COLO668 (cell line): ENCODE measurements around the gene PPM1L.

Experiments used
- DNase-seq: peaks from one replicate; lab custom pipeline; 2025; ENCODE audit not compliant: unreplicated experiment; lab: John Stamatoyannopoulos, UW

The PPM1L gene

DNA sequence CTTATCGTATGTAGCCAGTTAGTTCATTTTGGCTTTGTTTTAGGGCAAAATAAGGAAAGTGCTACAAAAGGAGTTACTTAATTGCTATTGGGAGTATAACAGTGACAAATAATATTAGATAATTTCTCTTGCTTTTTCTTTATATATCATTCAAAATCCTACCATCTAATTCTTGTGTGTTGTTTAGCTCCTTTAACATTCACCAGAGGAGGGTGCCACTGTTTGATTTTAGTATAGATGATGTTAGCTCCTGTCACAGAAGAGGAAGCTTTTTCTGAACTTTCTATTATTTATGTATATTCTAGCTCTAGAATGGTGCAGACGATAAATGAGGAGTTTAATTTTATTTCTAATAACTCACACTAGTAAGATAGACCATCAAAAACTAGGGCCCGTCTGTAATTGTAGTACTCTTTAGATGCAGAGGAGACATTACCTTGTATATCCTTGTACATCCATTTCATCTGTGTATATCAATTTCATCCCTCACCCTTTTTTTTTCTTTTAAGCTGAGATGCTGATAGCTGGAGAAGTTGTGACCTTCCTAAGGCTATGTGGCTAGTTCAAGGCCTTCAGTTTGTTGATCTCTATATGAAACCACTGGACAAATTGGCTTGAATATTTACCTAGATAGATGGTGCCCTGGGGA lies 3.0 kb downstream of the PPM1L start:
- DNase-seq = no peak

DNA sequence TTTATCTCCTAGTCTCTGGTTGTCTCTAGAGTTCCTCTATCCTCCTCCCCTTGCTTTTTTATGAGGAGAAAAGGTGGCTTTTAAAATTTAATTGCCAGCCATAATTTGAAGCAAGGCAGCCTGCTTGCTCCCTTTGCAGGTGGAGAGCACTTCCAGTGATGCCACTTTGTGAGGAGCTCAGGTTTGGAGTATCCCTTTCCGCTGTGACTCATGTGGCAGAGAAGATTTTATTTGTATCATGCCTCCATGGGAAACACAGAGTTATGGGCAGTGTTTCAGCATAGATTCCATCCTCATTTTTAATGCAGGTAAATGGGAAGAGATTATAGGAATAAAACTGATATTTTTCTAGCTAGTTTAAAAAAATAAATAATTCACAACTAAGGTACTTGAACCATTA lies 7.0 kb downstream of the PPM1L start:
- no peak for DNase-seq

DNA sequence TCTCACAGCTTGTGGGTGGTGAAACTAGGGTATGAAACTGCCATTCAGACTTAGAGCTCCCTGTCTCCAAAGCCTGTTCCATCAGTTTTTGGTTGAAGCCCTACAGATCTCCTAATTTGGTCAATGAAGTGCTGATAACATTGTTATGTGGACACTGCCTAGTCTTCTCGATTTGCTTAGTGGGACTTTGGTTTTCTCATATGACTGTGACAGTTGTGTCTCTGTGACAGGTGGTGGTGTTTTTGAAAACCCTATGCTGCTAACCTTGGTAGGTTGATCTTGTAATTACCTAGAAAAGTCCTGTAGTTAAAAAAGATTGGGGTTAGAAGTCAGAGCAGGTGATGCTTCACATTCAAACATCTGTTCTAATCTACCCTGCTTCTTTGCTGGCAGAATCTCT lies 9.2 kb downstream of the PPM1L start:
- DNase-seq = no peak

DNA sequence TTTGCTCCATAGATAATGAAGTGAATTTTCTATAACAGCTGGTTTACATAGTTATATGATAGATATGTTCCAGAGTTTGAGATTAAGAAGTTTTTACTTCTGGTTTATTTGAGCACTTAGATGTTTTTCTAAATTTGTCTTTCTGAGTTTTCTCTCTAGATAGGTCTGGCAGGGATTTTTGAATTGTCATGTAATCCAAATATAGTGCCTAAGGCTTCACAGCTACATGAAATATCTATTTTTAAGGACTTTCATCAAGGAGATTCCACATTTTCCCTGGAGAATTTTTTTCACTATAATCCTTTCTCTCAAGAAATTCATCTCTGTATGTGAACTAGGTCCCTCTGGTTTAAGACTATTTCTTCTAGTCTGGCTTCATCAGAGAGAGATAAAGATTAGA lies 12.0 kb downstream of the PPM1L start:
- DNase-seq = no peak

DNA sequence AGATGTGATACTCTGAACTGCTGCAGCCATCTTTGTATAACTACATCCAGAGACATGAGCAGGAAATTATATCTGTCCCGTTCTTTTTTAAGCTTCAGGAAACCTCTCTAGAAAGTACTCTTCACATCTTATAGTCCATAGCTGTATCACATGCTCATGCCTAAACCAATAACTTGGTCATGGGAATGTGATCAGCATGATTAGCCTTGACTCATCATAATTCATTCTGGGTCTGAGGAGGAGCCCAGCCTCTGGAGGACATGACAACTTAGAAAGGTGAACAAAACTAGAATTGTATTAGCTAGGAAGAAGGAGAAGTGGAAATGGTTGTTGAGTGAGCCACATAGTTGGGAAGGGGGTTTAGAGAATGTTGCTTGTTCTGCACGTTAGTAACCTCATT lies 12.9 kb downstream of the PPM1L start:
- DNase-seq = no peak

DNA sequence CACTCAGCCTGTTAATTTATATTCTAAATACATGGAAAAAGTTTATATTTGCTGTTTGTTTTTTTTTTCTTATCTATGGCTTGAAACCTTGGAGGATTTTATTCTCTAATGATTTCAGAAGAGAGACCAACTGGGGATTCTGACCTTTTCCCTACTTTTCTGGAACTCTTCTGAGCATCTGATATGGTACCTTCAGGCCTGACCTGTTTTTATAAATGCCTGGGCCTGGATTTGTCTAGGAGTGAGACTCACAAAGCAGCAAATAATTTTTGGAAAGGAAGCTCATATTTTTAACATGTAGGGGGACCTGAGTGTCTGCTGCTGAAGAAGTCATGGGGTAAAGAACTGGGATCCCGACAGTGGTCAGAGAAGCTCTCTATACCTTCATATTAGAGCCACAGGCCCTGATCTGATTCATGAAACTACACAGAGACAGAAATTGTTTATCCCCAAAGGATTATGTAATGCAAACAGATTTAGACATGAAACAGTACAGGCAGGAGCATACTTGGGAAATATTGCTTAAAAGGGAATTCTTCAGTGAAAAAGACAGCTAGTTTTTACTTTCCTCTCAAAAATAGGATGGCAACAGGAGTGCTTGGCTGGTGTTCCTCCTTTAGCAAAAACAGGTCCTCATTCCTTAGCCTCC lies 15.9 kb downstream of the PPM1L start:
- no peak for DNase-seq

DNA sequence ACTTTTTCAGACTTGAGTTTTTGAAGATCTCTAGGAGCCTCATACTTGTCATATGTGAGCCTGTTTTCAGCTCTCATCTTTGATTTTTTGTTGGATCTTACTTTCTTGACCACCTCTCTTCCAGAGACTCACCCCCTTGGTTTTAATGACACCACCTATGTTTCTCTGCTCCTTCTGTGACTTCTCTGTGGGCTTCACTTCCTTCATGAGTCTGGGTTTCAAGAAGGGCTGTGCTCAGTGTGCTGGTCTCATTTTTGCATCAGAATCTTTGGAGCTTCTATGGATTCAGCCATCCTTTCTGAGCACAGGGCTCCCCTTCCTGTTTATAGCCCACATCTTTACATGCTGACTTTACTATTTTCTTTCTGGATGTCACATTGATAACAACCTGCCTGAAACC lies 17.7 kb downstream of the PPM1L start:
- DNase-seq = no peak

DNA sequence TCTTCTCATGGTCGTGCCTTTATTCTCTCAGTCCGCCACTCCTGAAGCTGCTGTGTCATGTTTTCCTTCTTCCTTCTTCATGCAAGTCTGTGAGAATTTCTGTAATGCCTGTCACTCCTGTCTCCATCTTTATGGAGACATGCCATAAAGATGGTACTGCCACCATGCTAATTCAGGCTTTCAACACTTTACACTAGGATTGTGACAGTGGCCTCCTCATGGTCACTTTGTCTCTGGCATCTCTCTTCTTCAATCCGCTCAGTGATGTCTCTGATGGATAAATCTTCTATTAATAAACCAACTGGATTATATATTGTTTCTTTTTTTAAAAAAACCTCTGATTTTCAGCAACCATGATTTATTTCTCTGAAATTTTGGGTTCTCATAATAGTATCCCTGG lies 18.1 kb downstream of the PPM1L start:
- no peak for DNase-seq

DNA sequence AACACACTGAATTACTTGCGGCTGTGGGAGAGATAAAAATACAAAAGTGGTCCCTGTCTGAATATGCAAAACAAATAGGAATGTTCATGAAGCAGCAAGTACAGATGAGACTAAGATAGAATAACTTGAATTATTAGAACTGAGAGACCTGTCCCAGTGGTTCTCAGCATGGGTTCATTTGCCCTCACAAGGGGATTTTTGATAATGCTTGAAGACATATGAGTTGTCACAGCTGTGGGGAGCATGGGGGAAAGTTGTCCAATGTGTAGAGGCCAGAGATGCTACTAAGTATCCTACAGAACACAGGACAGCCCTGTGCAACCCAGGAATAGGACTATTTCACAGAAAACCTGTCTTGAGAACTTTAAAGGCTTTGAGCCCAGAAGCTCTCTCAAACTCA lies 22.4 kb downstream of the PPM1L start:
- DNase-seq = no peak

DNA sequence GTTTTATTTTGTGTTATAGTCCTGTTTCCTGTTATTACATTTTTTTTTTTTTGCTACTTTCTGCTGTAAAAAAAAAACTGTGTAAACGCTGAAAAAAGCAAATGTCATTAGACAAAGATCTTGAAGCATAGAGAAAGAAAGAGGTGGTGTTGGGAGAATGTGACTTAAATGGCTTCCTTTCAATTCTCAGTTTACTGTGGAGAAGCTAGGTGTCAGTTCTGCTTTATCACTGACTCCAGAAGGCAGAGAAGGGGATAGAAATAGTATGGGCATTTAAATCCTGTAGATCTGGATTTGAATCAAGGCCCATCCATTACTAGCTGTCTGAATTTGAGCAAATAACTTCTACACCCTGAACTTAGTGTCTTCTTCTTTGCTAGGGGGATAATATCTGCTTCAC lies 23.0 kb downstream of the PPM1L start:
- DNase-seq = no peak

DNA sequence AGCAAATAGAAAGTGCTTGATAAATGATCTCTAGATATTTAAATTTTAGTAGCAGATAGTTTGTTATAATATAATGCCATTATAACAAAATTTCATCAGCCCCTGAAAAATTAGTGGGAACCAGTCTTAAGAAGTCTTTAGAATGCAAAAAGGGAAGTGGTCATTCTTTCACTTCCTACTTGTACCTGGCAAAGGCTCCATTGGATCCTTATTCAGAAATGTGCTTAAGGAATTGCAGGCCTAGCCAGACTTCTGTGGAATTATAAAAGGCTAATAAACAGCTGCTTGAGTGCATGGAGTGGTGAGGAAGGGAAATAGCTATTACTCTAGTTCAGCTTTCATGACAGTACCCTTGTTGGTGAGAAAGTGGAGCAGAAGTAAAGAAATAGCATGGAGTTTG lies 24.2 kb downstream of the PPM1L start:
- DNase-seq = no peak

DNA sequence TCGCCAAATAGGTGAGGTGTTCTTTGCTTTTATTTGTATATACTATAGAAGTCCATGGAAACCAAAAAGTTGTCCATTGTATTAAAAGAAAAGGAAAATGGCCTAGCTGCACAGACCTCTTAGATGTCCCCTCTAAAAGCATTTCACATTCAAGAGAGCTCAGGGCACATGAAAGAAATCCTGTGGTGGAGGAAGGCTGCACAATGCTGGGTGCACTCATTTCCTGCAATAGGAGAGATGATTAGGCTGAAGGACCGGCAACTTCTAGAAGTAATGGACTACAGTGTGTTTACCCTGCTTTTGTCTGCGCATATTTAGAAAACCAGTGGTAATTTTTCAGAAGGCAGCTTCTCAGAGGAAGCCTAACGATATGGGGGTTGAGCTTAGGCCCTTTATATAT lies 25.4 kb downstream of the PPM1L start:
- DNase-seq = no peak

DNA sequence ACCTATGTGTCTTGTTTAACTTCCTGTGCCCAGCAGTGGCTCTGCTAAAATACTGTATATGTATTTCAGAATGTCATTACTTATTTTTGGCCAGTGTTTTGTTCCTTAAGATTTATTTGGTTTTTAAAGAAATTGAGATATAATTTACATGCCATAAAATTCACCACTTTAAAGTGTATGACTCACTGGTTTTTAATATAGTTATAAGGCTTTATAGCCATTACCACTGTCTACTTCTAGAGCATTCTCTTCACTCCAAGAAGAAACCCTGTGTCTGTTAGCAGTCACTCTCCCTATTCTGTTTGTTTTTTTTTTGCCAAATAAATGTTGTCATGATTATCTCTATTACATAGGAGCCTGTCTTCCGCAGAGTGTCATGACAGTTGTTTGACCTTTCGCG lies 25.8 kb downstream of the PPM1L start:
- no peak for DNase-seq

DNA sequence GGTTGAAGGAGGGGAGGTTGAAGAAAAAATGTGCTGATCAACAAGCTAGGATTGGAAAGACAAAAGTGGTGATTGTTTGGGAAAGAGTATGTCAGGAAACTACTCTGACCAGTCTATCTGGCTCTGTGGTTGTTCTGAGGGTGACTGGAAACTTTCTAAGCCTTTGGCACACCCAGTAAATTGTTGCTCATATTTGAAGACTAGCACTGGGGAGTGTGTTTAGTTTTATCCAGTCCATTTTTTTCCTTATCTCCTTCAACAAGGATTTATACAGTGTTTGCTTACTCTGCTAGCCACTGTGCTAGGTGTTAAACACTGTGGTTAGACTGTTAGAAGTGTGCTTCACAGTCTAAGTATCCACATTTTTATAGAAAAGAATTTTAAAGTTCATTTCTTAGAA lies 28.8 kb downstream of the PPM1L start:
- DNase-seq = no peak

DNA sequence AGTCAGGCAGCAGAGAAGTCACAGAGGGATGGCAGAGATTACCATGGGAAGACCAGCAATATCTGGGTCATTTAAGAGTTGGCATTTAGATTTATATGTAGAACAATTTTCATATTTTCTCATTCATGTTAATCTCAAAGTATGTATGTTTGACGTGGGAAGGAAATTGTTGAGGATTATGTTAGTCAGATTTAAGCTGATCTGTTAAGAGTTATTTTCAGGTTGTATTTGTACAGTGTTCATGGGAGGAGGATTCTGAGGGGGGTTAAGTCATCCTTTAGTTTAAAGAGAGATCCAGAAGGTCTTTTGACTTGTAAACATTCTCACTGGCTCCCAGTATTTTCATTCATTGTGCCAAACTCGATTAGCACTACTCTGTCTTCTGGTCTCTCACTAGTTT lies 34.7 kb downstream of the PPM1L start:
- no peak for DNase-seq

DNA sequence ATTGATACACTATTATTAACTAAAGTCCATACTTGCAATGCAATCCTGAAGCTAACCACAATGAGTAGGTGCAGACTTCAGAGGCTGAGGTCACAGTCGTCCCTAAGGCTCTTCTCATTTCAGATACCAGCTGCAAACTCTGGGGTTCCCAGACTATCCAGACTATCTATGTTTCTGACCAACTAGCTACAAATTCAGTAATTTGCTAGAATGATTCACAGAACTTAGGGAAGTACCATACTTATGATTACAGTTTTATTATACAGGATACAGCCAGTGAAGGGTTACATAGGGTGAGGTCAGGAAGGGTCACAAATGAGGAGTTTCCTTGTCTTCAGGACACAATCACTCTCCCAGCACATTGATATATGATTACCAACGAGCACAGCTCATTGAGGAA lies 36.5 kb downstream of the PPM1L start:
- DNase-seq = no peak

DNA sequence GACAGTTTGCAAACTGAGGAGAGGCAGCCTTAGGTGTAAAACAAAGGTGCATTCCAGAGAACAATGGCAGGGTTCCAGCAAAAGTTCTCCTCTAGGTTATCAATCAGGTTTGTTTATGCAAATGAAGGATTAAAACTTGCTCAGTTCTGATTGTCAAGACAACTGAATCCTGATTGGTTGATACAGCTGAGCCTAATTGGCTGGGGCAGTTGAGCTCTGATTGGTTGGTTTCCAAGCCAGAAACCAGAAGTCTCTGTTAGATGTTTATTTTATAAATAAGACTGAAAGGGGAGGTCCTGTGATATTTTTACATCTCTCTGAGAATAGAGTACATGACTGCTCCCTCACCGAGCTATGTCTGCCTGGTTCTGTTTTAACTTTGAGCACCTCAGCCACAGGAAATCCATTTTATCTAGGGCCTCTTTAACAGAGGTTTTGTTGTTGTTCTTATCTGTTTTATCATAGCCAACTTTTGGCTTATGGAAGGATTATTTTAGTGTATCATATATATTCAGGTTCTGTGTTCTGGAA lies 37.8 kb downstream of the PPM1L start:
- no peak for DNase-seq

DNA sequence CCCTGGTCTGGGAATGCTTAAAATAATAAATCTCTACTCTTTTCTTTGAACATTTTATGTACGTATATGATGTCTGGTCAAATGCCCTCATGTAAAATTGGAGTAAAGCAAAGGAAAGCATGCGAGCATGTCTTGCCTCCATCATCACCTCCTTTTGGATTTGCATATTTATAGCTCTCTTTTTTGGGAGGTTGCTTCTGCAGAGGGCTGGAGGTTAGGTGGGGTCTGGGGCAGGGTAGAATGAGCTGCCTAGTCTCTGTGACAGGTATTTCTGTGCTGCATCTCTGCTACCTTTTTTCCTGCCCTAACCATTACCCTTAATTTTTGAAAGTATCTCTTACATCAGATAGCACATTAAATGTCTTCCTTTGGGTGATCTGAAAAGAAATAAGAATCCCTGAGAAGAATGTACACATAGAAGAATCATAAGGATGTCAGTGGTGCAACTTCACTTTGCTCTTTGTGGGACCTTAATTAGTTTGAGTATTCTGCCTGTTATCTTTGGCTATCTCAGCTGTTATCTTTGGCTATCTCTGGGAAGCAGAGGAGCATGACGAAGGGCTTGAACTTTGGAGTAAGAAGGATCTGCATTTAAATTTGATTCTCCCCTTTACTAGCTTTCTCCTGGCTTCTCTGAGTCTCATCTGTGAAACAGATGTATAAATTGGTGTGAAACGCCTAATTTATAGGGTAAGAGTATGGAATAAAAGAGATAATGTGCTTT lies 40.2 kb downstream of the PPM1L start:
- no peak for DNase-seq

DNA sequence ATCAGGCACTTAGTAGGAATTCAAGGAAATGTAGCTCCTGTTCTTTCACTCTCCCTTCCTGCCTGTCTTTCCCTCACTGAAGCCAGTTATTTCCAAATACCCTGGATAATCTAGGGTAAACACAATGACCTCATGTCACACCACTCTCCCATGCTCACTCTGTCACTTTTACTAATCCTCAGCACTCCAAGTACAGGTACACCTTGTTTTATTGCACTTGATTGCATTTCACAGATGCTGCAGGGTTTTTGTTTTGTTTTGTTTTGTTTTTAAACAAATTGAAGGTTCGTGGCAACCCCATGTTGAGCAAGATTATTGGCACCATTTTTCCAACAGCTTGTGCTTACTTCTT lies 40.8 kb downstream of the PPM1L start:
- no peak for DNase-seq

DNA sequence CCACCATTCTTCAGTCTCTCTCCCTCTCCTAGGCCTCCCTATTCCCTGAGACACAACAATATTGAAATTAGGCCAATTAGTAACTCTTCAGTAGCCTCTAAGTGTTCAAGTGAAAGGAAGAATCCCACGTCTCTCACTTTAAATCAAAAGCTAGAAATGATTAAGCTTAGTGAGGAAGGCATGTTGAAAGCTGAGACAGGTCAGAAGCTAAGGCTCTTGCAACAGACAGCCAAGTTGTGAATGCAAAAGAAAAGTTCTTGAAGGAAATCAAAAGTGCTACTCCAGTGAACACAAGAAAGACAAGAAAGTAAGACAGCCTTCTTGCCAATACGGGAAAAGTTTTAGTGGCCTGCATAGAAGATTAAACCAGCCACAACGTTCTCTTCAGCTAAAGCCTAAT lies 41.3 kb downstream of the PPM1L start:
- no peak for DNase-seq

DNA sequence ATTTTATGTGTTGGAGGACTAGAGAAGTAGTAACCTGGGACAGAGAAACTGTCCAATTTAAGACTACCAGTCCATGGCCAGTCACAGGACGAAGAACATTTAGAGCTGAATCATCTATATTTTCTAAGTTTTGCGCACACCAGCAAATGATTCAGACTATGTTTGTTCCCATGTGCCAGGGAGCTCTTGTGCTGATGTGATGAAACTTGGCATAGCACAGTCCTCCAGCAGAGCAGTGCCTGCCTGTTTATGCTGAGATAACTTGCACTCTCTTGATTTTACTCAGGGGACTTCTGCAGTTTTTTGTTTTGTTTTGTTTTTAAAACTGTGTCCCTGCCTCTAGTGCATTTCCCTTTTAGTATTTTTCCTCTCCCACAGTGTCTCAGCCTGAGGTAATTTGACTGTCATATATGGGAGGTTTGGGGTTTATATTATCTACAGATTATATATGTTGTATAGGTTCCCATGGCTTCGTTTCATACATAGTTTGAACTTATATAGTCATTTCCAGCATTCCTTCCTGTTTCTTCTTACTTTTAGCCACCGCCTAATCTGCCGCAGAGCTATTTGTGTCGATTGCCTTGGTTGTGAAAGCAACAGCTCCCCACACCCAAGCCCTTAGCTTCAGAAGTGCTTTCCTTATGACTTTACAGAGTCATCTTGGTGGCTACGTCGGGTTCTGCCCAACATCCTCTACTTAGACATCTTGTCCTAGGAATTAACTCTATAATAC lies 45.5 kb downstream of the PPM1L start:
- DNase-seq = no peak

DNA sequence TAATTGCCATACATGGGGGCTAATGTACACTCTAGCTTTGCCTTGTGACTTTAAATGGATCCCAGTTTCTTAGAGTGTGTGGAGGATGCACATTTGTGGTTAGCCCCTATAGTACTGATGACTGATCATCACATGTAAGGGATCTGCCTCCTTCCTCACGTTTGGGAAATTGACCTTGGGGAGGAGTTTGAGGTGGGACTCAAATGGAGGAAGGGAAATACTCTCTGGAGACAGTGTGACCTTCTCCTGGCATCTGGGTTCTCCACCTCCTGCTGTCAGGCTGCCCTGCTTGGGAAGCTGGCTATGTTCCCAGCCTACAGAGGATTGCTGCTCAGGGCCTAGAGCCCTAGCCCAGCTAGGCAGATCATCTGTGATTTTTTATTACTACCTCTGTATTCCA lies 48.7 kb downstream of the PPM1L start:
- DNase-seq = no peak
